H1 (cell line): ENCODE measurements around the gene GOSR1. TPM values are rescaled to one million over a fixed set of nuclear protein-coding genes. Genes with fewer than 3 reads are reported as not detected.

Experiments
- CHD2 ChIP-seq: IDR thresholded peaks from 2 replicates; pipeline ENCODE4 v1.6.1; 2012; ENCODE audit warnings: low read length, improper control_type of control experiment
- PHF8 ChIP-seq: fragments of 200-600 bp; sonication (generic); conservative IDR thresholded peaks from 2 replicates; pipeline ENCODE4 v1.7.1; 2012; ENCODE audit warnings: low read depth, mild to moderate bottlenecking, inconsistent platforms, low read length, moderate library complexity
- SIRT6 ChIP-seq: IDR thresholded peaks from one replicate; pipeline ENCODE4 v1.7.1; 2012; ENCODE audit warnings: low read length, inconsistent platforms
- SUZ12 ChIP-seq: fragments of 200-600 bp; sonication (generic); IDR thresholded peaks from 2 replicates; pipeline ENCODE4 v1.6.1; 2012; ENCODE audit warnings: mild to moderate bottlenecking, inconsistent platforms, low read length, moderate library complexity, mixed read lengths
- polyA plus RNA-seq, 7 experiments: library from polyadenylated mRNA; depleted of rRNA in 3 of 7; stranded (reverse) in 5 of 7; unstranded in 2 of 7; fragments of >200 nt in 5 of 7; fragments of 200-250 nt in 2 of 7; gene quantifications; 1 replicate in 5 of 7; 2 replicates in 1 of 7; 4 replicates in 1 of 7; pipeline versions ENCODE4 v1.2.1 to v1.2.3, GENCODE V29; 2011 to 2013; ENCODE audit warnings: missing spikeins in 2 of 7, mixed read lengths in 2 of 7
- total RNA-seq: library from RNA; stranded (reverse); fragmentation: NEBNext Ultra II Directional; extraction: Animal tissue kit (Norgen Biotek cat#: 25700); gene quantifications from 2 replicates; pipeline ENCODE4 v1.2.1, GENCODE V29; 2021

The GOSR1 gene
- total and polyA plus RNA-seq, 2 of the 8 experiments (the other 6 are each of a cell fraction or from before 2014, with no cell fraction given), result 9.2 to 43.3 TPM

DNA sequence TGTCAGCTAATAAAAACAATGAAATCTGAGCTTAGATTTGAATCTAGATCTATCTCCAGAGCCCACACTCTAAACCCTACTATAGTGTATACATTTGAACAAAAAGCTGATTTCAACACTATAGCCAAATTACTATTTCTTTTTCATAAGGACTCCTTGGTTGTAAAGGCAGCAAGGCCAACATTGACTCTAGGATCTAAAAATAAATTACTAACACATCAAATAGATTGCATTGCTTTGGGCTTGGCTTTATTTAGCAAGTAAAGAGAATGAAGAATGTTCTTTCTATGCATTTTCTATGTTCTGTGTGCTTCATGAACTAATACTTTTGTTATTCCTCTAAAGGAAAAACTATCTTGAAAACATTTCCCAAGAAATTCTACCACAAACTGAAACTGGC lies 5.3 kb downstream of the GOSR1 start (continued):
- TF ChIP-seq SUZ12 (no peak), SIRT6 (no peak), CHD2 (no peak), PHF8 (no peak)
